GM03348 (cell line): ENCODE results near the gene LYAR.

Experiments used
- DNase-seq: peaks from one replicate; pipeline ENCODE4 v3.0.0; 2012; ENCODE audit warnings: low spot score

Gene LYAR, protein sequence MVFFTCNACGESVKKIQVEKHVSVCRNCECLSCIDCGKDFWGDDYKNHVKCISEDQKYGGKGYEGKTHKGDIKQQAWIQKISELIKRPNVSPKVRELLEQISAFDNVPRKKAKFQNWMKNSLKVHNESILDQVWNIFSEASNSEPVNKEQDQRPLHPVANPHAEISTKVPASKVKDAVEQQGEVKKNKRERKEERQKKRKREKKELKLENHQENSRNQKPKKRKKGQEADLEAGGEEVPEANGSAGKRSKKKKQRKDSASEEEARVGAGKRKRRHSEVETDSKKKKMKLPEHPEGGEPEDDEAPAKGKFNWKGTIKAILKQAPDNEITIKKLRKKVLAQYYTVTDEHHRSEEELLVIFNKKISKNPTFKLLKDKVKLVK

GRCh38 chr4:4289941-4290850 lies at the start of gene LYAR, which contains the start of gene ZBTB49:
TSS of gene LYAR (minus strand) at chr4:4290154. CDS start at chr4:4283742, 6,412 bp downstream.
TSS of gene ZBTB49 (plus strand) at chr4:4290251. CDS start at chr4:4299946, 9,695 bp downstream.
- peak; percentile 98 for DNase-seq

- DNase-seq = no peak
These were observed 49.6 kb upstream of the LYAR start for GRCh38 chr4:4339504-4340085.

GRCh38 chr4:4338210-4339001 lies 48.5 kb upstream of the LYAR start:
- DNase-seq = no peak

DNA sequence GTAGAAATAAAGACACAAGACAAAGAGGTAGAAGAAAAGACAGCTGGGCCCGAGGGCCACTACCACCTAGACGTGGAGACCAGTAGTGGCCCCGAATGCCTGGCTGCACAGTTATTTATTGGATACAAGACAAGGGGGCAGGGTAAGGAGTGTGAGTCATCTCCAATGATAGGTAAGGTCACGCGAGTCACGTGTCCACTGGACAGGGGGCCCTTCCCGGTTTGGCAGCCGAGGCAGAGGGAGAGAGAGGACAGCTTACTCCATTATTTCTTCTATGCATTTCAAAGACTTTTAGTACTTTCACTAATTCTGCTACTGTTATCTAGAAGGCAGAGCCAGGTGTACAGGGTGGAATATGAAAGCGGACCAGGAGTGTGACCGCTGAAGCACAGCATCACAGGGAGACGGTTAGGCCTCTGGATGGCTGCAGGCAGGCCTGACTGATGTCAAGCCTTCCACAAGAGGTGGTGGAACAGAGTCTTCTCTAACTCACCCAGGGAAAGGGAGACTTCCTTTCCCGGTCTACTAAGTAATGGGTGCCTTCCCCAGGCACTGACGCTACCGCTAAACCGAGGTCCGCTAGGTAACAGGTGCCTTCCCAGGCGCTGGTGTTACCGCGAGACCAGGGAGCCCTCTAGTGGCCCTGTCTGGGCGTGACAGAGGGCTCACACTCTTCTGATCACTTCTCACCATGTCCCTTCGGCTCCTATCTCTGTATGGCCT lies 45.0 kb upstream of the LYAR start:
- peak; percentile 46 for DNase-seq

DNA sequence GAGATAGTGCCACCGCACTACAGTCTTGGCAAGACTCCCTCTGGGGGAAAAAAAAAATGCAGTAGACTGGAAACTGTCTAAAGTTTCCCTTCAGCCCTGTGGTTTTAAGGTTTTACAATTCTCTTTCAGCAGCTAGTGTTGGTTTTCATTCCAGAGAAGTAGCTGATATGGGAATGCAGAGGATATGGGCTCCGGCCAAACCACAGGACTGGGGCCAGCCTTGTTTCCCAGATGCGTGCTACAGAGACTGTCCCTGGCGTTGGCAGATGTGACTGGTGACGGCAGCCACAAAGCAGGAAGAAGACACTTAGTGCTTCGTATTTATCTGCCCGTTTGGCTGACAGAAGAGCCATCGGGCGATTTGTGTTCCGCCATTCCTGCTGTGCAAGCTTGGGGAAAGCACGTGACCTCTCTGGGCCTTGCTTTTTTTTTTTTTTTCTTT lies 43.3 kb upstream of the LYAR start:
- DNase-seq = peak; percentile 92

DNA sequence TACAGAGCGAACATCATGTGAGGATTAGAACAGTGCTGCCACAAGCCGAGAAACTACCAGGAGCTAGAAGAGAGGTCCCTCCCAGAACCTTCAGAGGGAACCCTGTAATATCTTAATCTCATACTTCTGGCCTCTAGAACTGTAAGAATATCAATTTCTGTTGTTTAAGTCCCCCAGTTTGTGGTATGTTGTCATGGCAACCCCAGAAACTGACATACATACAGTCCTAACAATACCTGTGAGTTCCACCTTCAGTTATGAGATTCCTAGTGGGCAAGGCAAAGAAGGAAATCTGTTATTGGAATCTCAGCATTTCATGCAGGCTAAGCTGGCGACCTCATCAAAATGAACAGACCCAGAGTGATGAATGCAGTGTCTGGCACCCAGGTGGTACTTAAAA lies 42.6 kb upstream of the LYAR start:
- DNase-seq = no peak

DNA sequence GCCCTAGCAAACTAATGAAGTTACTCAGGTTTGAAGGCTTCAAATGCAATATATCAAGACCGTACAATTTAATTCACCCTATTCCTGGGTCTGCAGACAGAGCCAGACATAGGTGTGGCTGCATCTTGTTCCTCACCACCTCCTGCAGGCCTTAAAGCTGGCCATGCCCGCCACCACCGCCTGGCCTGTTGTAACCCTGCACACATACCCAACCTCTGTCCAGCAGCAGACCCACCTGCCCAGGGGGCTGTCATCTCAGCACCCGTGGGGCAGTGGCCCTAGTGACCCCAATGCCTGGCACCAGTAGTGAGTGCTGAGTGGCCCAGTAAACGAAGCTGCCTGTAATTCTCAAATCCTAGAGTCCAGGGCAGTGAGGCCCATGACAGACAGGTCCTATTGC lies 40.8 kb upstream of the LYAR start:
- no peak for DNase-seq

GRCh38 chr4:4329496-4329895 lies 39.5 kb upstream of the LYAR start:
- no peak for DNase-seq

DNA sequence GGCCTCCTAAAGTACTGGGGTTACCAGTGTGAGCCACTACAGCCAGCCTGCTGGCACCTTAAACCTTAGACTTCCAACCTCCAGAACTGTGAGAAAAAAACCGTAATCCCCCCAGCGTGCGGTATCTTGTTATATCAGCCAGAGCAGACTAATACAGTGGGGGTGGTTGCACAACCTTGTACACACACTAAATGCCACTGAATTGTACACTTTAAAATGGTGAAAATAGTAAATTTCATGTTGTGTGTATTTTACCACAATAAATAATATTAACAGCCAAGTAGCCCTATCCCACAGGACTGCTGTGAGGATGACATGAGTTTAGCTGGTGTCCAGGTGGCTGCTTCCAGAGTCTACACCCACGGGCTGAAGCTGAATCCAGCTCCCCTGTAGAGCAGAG lies 38.9 kb upstream of the LYAR start:
- no peak for DNase-seq

GRCh38 chr4:4328206-4328605 lies 38.3 kb upstream of the LYAR start:
- no peak for DNase-seq

GRCh38 chr4:4327652-4328121 lies 37.7 kb upstream of the LYAR start:
- DNase-seq = peak; percentile 36

GRCh38 chr4:4326166-4326565 lies 36.2 kb upstream of the LYAR start:
- DNase-seq = no peak

DNA sequence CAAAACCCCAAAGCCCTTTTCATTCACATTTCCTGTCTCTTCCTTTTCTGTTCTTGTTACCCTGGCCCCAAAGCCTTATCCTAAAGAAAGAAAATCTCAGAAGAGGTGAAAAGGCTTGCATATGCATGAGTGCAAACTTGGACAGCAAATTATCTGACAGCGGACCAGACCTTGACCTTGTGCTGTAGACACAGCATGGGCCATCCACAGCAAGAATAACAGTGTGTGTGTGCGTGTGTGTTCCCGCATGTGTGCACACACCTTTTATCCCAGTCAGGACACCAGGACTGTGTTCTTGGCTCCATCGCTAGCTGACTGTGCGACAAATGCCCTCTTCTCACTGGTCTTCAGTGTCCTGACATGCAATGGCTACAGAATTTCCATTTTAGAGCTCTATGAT lies 35.4 kb upstream of the LYAR start:
- DNase-seq = no peak

GRCh38 chr4:4323705-4324534 lies 34.0 kb upstream of the LYAR start:
- no peak for DNase-seq

DNA sequence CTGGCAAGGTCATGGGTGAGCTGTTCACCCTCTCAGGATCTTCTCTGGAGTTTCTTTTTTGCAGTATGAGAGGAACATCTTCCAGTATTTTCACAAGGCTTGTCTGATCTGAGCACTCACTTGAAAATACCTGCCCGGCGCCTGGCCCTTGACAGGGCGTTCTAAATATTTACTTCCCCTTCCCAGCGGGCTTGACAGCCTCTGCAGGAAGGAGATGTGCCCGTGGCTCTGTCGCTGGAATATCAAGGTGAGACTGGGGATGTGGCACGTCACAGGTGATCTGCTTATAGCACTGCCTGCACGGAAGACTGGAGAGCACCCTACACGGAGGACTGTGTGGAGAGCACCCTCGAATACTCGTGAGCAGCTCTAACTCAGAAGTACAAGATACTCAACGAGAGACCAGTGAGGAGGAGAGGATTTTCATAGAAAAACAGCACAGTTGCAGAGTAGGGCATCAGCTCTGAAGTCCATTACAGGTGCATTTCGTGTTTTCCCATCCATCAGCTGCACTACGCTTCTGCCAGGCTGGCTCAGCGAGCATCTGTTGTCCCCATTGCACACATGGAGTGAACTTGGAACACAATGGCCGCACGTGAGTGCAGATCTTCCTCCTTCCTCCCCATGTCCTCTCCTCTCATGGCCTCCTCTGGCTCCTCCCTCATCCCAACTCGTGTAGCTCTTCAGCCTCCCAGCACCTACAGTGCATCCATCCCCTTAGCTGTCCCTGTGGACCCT lies 32.2 kb upstream of the LYAR start:
- DNase-seq = no peak

GRCh38 chr4:4320951-4321714 lies 31.2 kb upstream of the LYAR start:
- no peak for DNase-seq

DNA sequence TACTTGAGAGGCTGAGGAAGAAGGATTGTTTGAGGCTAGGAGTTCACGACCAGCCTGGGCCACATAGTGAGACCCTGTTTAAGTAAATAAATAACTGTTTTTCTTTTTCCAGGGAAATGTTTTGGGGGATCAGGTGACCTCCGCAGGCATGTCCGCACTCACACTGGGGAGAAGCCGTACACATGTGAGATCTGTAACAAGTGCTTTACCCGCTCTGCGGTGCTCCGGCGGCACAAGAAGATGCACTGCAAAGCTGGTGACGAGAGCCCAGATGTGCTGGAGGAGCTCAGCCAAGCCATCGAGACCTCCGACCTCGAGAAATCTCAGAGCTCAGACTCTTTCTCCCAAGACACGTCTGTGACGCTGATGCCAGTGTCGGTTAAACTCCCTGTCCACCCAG lies 30.6 kb upstream of the LYAR start:
- DNase-seq = no peak

DNA sequence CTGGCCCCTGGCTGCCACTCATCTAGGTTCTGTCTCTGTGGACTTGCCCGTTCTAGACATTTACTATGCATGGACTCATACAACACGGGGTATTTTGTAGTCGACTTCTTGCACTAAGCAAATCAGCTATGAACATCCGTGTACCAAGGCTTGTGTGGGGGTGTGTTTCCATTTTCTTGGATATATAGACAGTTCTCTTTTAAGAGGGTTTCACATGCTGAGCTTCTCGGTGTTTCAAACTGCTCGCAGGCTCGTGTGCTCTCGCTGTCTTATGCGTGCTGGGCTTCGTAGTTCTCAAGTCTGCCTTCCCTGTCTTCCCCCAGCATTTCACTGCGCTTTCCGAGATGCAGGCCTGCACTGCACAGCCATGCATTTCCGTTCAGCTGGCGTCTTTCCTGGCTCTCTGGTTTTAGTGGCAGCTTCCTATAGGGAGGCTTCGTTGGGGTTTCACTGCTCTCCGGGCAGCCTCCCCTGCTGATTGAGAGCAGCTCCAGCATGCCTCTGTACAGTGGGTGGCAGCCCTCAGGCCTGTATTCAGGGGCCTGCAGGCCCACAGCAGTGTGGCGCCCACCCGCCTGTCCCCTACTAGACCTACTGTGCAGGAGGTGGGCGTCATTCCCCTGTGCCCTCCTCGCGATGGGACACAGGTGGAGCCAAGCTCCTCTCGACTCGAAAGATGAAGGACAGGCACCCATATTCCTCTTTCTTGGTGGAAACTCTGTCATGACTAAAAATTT lies 27.7 kb upstream of the LYAR start:
- DNase-seq = no peak
